Testis (tissue), 2 donors: ENCODE results near the gene PPP1R12A.

Experiments used
- CTCF ChIP-seq, 3 experiments: fragments of 450-650 bp in 2 of 3; fragments of 200-600 bp in 1 of 3; sonication (generic) in 1 of 3; IDR thresholded peaks; one replicate each; pipeline ENCODE4 v1.5.1; 2016 to 2019; ENCODE audit warnings: antibody characterized with exemption in 3 of 3, mild to moderate bottlenecking in 2 of 3, moderate library complexity in 1 of 3
- POLR2A ChIP-seq: fragments of 450-650 bp; IDR thresholded peaks from one replicate; pipeline ENCODE4 v1.6.1; 2017; ENCODE audit warnings: antibody characterized with exemption, mild to moderate bottlenecking, moderate library complexity

- no peak for TF ChIP-seq CTCF (IDR thresholded peaks at IDR 0.05)
- no peak for TF ChIP-seq POLR2A
Measured at GRCh38 chr12:79932357-79932756, 2.5 kb downstream of the PPP1R12A start.
